ENCODE results near the gene APEH.
"Not testable (repeated sequence)": the region's sequence is repeated elsewhere in the genome, so short reads cannot be mapped to it uniquely, and the experiment has no call there.

DNA sequence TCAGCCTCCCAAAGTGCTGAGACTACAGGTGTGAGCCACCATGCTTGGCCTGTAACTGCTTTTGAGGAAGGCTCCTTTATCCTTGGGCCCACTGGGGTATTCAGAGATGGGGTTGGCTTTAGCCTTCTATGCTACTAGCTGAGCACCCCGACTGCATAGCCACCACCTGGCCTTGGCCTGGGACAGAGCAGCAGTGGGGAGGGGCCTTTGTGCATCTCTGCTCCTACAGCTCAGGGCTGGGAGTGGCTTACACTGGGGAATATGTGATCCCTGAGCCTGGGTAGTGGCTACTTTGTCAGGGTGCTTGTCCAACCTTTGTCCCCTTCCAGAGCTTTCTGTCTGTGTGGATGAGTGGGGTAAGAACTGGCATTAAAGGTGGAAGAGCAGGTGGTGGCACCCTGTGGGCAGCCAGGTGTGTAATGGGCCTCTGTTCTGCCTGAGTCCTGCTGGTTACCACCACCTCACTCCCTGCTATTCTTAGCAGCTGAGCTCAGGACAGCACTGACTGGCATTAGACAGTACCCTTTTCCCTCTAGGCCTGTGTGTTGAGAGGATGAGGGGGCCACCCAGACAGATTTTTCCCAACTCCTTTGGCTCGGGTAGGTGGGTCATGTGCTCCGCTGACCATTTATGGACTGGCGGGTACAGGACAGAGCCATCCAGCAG is 21.3 kb downstream of the APEH start:
- TF ChIP-seq, protein P1, sequence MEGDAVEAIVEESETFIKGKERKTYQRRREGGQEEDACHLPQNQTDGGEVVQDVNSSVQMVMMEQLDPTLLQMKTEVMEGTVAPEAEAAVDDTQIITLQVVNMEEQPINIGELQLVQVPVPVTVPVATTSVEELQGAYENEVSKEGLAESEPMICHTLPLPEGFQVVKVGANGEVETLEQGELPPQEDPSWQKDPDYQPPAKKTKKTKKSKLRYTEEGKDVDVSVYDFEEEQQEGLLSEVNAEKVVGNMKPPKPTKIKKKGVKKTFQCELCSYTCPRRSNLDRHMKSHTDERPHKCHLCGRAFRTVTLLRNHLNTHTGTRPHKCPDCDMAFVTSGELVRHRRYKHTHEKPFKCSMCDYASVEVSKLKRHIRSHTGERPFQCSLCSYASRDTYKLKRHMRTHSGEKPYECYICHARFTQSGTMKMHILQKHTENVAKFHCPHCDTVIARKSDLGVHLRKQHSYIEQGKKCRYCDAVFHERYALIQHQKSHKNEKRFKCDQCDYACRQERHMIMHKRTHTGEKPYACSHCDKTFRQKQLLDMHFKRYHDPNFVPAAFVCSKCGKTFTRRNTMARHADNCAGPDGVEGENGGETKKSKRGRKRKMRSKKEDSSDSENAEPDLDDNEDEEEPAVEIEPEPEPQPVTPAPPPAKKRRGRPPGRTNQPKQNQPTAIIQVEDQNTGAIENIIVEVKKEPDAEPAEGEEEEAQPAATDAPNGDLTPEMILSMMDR (IDR thresholded peaks at IDR 0.05; ENCODE audit: low read length), result not testable (repeated sequence)
- not testable (repeated sequence) for TF ChIP-seq EZH2 (IDR thresholded peaks at IDR 0.05; ENCODE audit: borderline replicate concordance, low read length)

All from OCI-LY1 (cell line).